Mesothelial cell of epicardium (in vitro differentiated cells): ENCODE results near the gene CST4. TPM values are rescaled to one million over a fixed set of nuclear protein-coding genes. Genes with fewer than 3 reads are reported as not detected.
"Not testable (repeated sequence)": the region's sequence is repeated elsewhere in the genome, so short reads cannot be mapped to it uniquely, and the experiment has no call there.

ENCODE experiments used
- DNase-seq, 2 experiments: peaks; one replicate each; pipeline ENCODE4 v3.0.0; 2021; ENCODE audit warnings: low spot score in 2 of 2; ENCODE audit not compliant: unreplicated experiment in 2 of 2
- H3K27ac Mint-ChIP-seq: 2 replicates; pipeline ENCODE4 v1.8.0; 2021; ENCODE audit warnings: mixed read lengths
- H3K27me3 Mint-ChIP-seq: 2 replicates; pipeline ENCODE4 v1.8.0; 2021; ENCODE audit warnings: low read depth, mixed read lengths
- H3K36me3 Mint-ChIP-seq: 2 replicates; pipeline ENCODE4 v1.8.0; 2021; ENCODE audit warnings: mixed read lengths
- H3K4me1 Mint-ChIP-seq: 2 replicates; pipeline ENCODE4 v1.8.0; 2021; ENCODE audit warnings: mixed read lengths
- H3K4me3 Mint-ChIP-seq: 2 replicates; pipeline ENCODE4 v1.8.0; 2021; ENCODE audit warnings: mild to moderate bottlenecking, moderate library complexity, mixed read lengths
- H3K9me3 Mint-ChIP-seq: 2 replicates; pipeline ENCODE4 v1.8.0; 2021; ENCODE audit warnings: mixed read lengths
- CTCF ChIP-seq: fragments of 200-600 bp; sonication (generic); IDR thresholded peaks from one replicate; pipeline ENCODE4 v1.5.0; 2021; ENCODE audit warnings: antibody characterized with exemption; ENCODE audit not compliant: unreplicated experiment
- total RNA-seq: library from RNA; stranded (reverse); gene quantifications from 3 replicates; pipeline ENCODE4 v1.2.1, GENCODE V29; 2021

CST4 gene
- total RNA-seq, 1 donor from 2014 or later: not detected

- no peaks in the 10 kb centered on the region for H3K36me3 Mint-ChIP-seq
- H3K4me1 Mint-ChIP-seq: peaks cover 14% of the 10 kb centered on the region
These were observed 51.9 kb downstream of the CST4 start for GRCh38 chr20:23636908-23637281.

GRCh38 chr20:23636182-23636907, 52.5 kb downstream of the CST4 start:
- TF ChIP-seq CTCF: no peak
- no peak overlapping the region for H3K27ac Mint-ChIP-seq
- H3K4me3 Mint-ChIP-seq: peak overlapping the region; percentile 84
- no peaks in the 10 kb centered on the region for H3K36me3 Mint-ChIP-seq
- DNase-seq: no peak
- no peaks in the 10 kb centered on the region for H3K27me3 Mint-ChIP-seq
- H3K4me1 Mint-ChIP-seq: peaks cover 14% of the 10 kb centered on the region
- H3K9me3 Mint-ChIP-seq: no peaks in the 10 kb centered on the region

More at GRCh38 chr20:23636908-23637281, 51.9 kb downstream of the CST4 start:
- peak overlapping the region; percentile 51 for H3K27ac Mint-ChIP-seq
- no peak for DNase-seq
- TF ChIP-seq CTCF: no peak
- peak overlapping the region; percentile 84 for H3K4me3 Mint-ChIP-seq
- no peaks in the 10 kb centered on the region for H3K27me3 Mint-ChIP-seq
- no peaks in the 10 kb centered on the region for H3K9me3 Mint-ChIP-seq

GRCh38 chr20:23635768-23636090, 53.1 kb downstream of the CST4 start:
- Mint-ChIP-seq H3K4me3 (peak overlapping the region; percentile 84), H3K4me1 (peaks cover 14% of the 10 kb centered on the region)
- DNase-seq, H3K27ac Mint-ChIP-seq, H3K9me3 Mint-ChIP-seq, H3K27me3 Mint-ChIP-seq, H3K36me3 Mint-ChIP-seq: not testable (repeated sequence)

Other genes with a start within 250 kb of the CST4 start
- gene CSTL1, start 249.4 kb downstream of the CST4 start, total RNA-seq: not detected in 3 replicates
- gene CST11, start 236.2 kb downstream of the CST4 start, total RNA-seq: not detected in 3 replicates
- gene CST8, start 197.9 kb downstream of the CST4 start, total RNA-seq: not detected in 3 replicates
- gene CST9L, start 120.6 kb downstream of the CST4 start, total RNA-seq: not detected in 3 replicates
- not detected in 3 replicates for gene CST9, start 83.1 kb downstream of the CST4 start, total RNA-seq
- 127 to 138 TPM (median 130 TPM) in 3 replicates for gene CST3, start 51.1 kb downstream of the CST4 start, total RNA-seq
- gene CST1, start 61.9 kb upstream of the CST4 start, total RNA-seq: not detected in 3 replicates
- 1.2 to 1.7 TPM (median 1.5 TPM) in 3 replicates for gene CST2, start 137.7 kb upstream of the CST4 start, total RNA-seq
- gene CST5, start 190.7 kb upstream of the CST4 start, total RNA-seq: not detected in 3 replicates